Heart left ventricle (tissue), 16 donors: ENCODE measurements around the gene TFPI2. TPM values are rescaled to one million over a fixed set of nuclear protein-coding genes. Genes with fewer than 3 reads are reported as not detected.
A peak's percentile ranks its signal among the peaks of the same experiment; 100 is the strongest.

Source experiments
- ATAC-seq, 4 donors: fragments of 200-7000 bp; cut with Tn5 transposase; one replicate each; pipeline ENCODE4 v1.9.1; 2020 to 2022; ENCODE audit warnings: moderate library complexity in 4 of 4, mild to moderate bottlenecking in 3 of 4, moderate number of reproducible peaks in 1 of 4
- DNase-seq, 5 donors: peaks; one replicate each; pipeline ENCODE4 v3.0.0-alpha.2; 2020
- H3K27ac ChIP-seq, 12 donors: fragments of 200-600 bp; sonication (generic) in 4 of 12; one replicate each; pipeline versions ENCODE4 v1.5.0 to v1.8.0; 2016 to 2022; ENCODE audit warnings: mild to moderate bottlenecking in 2 of 12
- H3K27me3 ChIP-seq, 9 donors: fragments of 200-600 bp; sonication (generic) in 2 of 9; one replicate each; pipeline versions ENCODE4 v1.5.1 to v1.8.0; 2016 to 2022; ENCODE audit warnings: mild to moderate bottlenecking in 3 of 9
- H3K36me3 ChIP-seq, 9 donors: fragments of 200-600 bp; sonication (generic) in 2 of 9; one replicate each; pipeline versions ENCODE4 v1.5.0 to v1.8.0; 2018 to 2022; ENCODE audit warnings: mild to moderate bottlenecking in 2 of 9
- H3K4me1 ChIP-seq, 12 donors: fragments of 200-600 bp; sonication (generic) in 4 of 12; one replicate each; pipeline versions ENCODE4 v1.5.0 to v1.8.0; 2016 to 2022; ENCODE audit warnings: mild to moderate bottlenecking in 3 of 12
- H3K4me3 ChIP-seq, 12 donors: fragments of 200-600 bp; sonication (generic) in 4 of 12; one replicate each; pipeline versions ENCODE4 v1.5.0 to v1.8.0; 2017 to 2022; ENCODE audit warnings: mild to moderate bottlenecking in 9 of 12, moderate library complexity in 4 of 12
- H3K9me3 ChIP-seq, 12 donors: fragments of 200-600 bp; sonication (generic) in 4 of 12; one replicate each; pipeline versions ENCODE4 v1.5.0 to v1.8.0; 2016 to 2022; ENCODE audit warnings: mild to moderate bottlenecking in 1 of 12
- POLR2A ChIP-seq, 2 donors: fragments of 450-650 bp; IDR thresholded peaks; one replicate each; pipeline ENCODE4 v1.6.1; 2017; ENCODE audit warnings: antibody characterized with exemption in 2 of 2, mild to moderate bottlenecking in 2 of 2, moderate library complexity in 2 of 2
- WGBS, 4 donors: extraction: QIAGEN DNeasy Blood & Tissue Kit in 2 of 4; methylation state at CpG; one replicate each; pipeline versions ENCODE4 v1.1.5 to v1.1.7; 2013 to 2018; 5-methylcytosine and 5-hydroxymethylcytosine counted together
- intact Hi-C, 10 donors: fragments of 100-400 bp; cut with DNase I; formaldehyde crosslinking; loops; one replicate each; pipeline versions ENCODE4 v1.11.1 to v1.14.2; 2022
- polyA plus RNA-seq, 2 donors: library from polyadenylated mRNA; stranded (reverse); fragments of 200-250 nt; gene quantifications; one replicate each; pipeline ENCODE4 v1.2.3, GENCODE V29; 2013
- total RNA-seq, 9 donors: library from RNA; depleted of rRNA in 2 of 9; stranded (reverse); fragments of >200 nt in 2 of 9; fragmentation: NEBNext Ultra II Directional in 3 of 9; extraction: Animal tissue kit (Norgen Biotek cat#: 25700) in 3 of 9; gene quantifications; one replicate each; pipeline versions ENCODE4 v1.1.0 to v1.2.4, GENCODE V29; 2016 to 2023
- TF ChIP-seq, protein P1 (sequence below), 12 donors: fragments of 200-600 bp; sonication (generic) in 4 of 12; IDR thresholded peaks; one replicate each; pipeline versions ENCODE4 v1.5.0 to v1.8.0; 2018 to 2022; ENCODE audit warnings: antibody characterized with exemption in 12 of 12, mild to moderate bottlenecking in 5 of 12
- donor health status: ischemic (EF 13 %, LVEDD 7.1; RV severe dilation, severe dysfunction).
- donor health status: healthy with polysubstance abuse.
- donor health status: DM: no; HTN: yes; CAD: no.
- donor health status: DM: no; HTN: no; CAD: no.
- donor health status: ischemic (EF 25% LVEDD 6.9; RV normal size, moderate dysfunction).
- donor health status: ischemic (EF 25% LVEDD 5.7; RV mildly dilated, moderate dysfunction).
- donor health status: healthy.
- donor health status: DM: yes; HTN: yes; CAD: no.
- donor health status: ischemic (EF 35%, LVEDD 5.7; RV mildly dilated, moderate dysfunction).
- donor health status: nonischemic (EF 11% LVEDD 7.7; RV severe dilation, severe dysfunction).
- donor health status: DM: yes; HTN: yes; CAD: no.
- donor health status: PGD.
- donor health status: ischemic (EF 29% LVEDD 5.4; RV normal size, mild dysfunction).
- donor health status: nonischemic (EF 23%, LVEDD 6.1; RV moderate dilation, normal function).

TFPI2 gene
- total and polyA plus RNA-seq, 11 donors = 0.92 to 26.8 (median 1.9) TPM

DNA sequence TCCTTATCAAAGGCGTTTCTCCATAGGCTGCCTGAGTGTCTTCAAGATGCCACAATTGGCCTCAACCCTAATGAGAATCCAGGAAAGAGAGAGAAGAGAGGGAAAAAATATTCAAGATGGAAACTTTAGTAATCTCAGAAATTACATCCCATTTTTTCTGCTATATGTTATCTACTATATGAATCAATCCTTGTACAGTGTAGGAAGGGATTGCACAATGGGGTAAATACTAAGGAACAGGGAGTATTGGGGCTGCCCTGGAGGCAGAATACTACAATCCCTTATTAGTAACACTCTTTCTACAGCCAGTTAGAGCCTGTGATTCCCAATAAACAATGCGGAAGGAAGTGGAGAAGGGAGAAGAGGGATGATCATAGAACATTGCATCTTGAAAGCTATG lies 27.9 kb downstream of the TFPI2 start:
- intact Hi-C loops = no loop called here

DNA sequence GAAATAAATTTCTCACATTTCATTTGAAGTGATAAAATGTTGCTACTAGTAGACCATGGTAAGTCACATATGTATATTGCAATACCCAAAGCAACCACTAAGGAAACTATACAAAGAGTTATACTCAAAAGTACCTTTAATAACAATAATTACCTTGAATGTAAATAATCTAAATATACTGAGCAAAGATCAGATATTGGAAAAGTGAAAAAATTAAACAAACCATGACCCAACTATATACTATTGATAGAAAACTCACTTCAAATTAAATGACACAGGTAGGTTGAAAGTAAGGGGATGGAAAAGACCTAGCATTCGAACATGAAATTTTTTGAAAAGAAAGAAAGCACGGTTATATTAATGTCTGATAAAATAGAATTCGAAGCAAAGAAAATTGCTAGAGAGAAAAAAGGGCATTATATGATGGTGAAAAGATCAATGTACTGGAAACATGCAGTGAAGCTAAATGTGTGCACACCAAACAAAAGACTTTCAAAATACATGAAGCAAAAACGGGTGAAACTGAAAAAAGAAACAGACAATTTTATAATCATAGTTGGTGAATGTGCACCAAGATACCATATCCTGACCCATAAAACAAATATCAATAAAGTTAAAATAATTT lies 29.1 kb downstream of the TFPI2 start:
- Histone ChIP-seq H3K27ac (no peak overlapping the region), H3K36me3 (no peaks in the 10 kb centered on the region), H3K4me1 (no peaks in the 10 kb centered on the region), H3K9me3 (peaks cover 0 to 4% (median 0%) of the 10 kb centered on the region in 12 donors), H3K4me3 (no peak overlapping the region), H3K27me3 (no peaks in the 10 kb centered on the region)
- WGBS, 4 donors = 85 to 92% (median 88%) methylated on average over 4 of the region's 4 CpGs
- no peak for ATAC-seq
- TF ChIP-seq POLR2A (IDR thresholded peaks at IDR 0.05) = no peak
- TF ChIP-seq, protein P1, sequence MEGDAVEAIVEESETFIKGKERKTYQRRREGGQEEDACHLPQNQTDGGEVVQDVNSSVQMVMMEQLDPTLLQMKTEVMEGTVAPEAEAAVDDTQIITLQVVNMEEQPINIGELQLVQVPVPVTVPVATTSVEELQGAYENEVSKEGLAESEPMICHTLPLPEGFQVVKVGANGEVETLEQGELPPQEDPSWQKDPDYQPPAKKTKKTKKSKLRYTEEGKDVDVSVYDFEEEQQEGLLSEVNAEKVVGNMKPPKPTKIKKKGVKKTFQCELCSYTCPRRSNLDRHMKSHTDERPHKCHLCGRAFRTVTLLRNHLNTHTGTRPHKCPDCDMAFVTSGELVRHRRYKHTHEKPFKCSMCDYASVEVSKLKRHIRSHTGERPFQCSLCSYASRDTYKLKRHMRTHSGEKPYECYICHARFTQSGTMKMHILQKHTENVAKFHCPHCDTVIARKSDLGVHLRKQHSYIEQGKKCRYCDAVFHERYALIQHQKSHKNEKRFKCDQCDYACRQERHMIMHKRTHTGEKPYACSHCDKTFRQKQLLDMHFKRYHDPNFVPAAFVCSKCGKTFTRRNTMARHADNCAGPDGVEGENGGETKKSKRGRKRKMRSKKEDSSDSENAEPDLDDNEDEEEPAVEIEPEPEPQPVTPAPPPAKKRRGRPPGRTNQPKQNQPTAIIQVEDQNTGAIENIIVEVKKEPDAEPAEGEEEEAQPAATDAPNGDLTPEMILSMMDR (IDR thresholded peaks at IDR 0.05) = peak in 3 of 12 donors; percentile 33 to 65 (median 47)
- intact Hi-C loops = no loop called here
- no peak for DNase-seq

More for the DNA sequence above, 27.9 kb downstream of the TFPI2 start:
- H3K27me3 ChIP-seq = no peaks in the 10 kb centered on the region
- TF ChIP-seq, protein P1 (IDR thresholded peaks at IDR 0.05) = no peak
- no peak for TF ChIP-seq POLR2A (IDR thresholded peaks at IDR 0.05)
- no peak for DNase-seq
- H3K27ac ChIP-seq = no peak overlapping the region
- WGBS, 4 donors = 73 to 80% (median 76%) methylated on average over 2 of the region's 2 CpGs
- no peak for ATAC-seq
- H3K36me3 ChIP-seq = no peaks in the 10 kb centered on the region
- no peaks in the 10 kb centered on the region for H3K4me1 ChIP-seq
- H3K9me3 ChIP-seq = peaks cover 0 to 4% (median 0%) of the 10 kb centered on the region in 12 donors
- H3K4me3 ChIP-seq = no peak overlapping the region

DNA sequence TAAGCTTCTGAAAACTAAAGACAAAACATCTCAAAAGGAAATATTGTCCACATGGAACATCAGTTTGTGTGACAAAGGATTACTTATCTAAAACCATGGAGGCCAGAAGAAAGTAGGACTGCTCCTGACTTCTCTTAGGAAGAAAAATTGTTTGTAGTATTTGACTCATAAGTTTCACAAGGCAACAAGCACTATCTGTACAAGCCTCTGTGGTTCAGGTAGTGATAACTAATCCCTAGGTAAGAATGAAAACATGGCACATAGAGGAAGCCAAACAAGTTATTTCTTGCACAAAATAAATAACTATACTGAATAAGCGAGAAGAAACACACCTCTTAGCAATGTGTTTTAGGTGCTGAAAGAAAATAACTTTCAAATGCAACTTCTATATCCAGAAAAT lies 30.3 kb downstream of the TFPI2 start:
- ATAC-seq (no peak), DNase-seq (no peak)
- Histone ChIP-seq H3K36me3 (no peaks in the 10 kb centered on the region), H3K4me1 (no peaks in the 10 kb centered on the region), H3K9me3 (peaks cover 0 to 4% (median 0%) of the 10 kb centered on the region in 12 donors), H3K27me3 (no peaks in the 10 kb centered on the region), H3K27ac (no peak overlapping the region), H3K4me3 (no peak overlapping the region)
- 88 to 99% (median 96%) methylated on average over 1 of the region's 1 CpG for WGBS, 4 donors
- intact Hi-C loops = no loop called here
- TF ChIP-seq POLR2A (IDR thresholded peaks at IDR 0.05) = no peak
- TF ChIP-seq, protein P1 (IDR thresholded peaks at IDR 0.05) = no peak

DNA sequence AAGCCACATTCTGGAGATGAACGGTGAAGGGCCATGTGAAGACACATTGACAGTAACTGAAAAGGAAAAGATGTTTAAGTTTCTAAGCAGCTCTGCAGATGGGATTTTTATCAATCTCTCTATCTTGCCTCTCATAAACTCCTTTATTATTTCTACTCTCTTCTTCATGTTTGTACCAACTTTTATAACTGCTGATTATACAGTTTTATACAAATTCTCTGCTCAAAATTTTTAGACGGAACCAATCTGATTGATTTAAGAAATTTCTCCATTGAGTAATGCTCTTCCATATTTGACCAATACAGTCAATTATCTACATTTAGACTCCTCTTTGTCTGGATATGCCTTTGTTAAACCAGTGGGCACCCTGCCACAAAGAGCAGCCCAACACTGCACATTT lies 31.7 kb downstream of the TFPI2 start:
- 87 to 95% (median 90%) methylated on average over 2 of the region's 2 CpGs for WGBS, 4 donors
- intact Hi-C loops = no loop called here
- Histone ChIP-seq H3K9me3 (peaks cover 0 to 4% (median 0%) of the 10 kb centered on the region in 12 donors), H3K4me3 (no peak overlapping the region), H3K27me3 (no peaks in the 10 kb centered on the region), H3K36me3 (no peaks in the 10 kb centered on the region), H3K4me1 (no peaks in the 10 kb centered on the region), H3K27ac (no peak overlapping the region)
- DNase-seq (no peak), ATAC-seq (no peak)
- TF ChIP-seq, protein P1 (IDR thresholded peaks at IDR 0.05) = no peak
- no peak for TF ChIP-seq POLR2A (IDR thresholded peaks at IDR 0.05)
